OCI-LY3 (cell line): ENCODE results near the gene DUSP2.

Experiments used
- EZH2phosphoT487 ChIP-seq: fragments of 200-600 bp; shearing (Covaris generic); IDR thresholded peaks from 2 replicates; pipeline ENCODE4 v1.6.1; 2018; ENCODE audit warnings: antibody characterized with exemption, mixed run types, low read depth
- TF ChIP-seq, protein P1 (sequence below): fragments of 200-600, 300-600 bp; sonication (generic); IDR thresholded peaks from 2 replicates; pipeline ENCODE4 v1.5.1; 2014; ENCODE audit warnings: antibody characterized with exemption, low read length, low read depth

DNA sequence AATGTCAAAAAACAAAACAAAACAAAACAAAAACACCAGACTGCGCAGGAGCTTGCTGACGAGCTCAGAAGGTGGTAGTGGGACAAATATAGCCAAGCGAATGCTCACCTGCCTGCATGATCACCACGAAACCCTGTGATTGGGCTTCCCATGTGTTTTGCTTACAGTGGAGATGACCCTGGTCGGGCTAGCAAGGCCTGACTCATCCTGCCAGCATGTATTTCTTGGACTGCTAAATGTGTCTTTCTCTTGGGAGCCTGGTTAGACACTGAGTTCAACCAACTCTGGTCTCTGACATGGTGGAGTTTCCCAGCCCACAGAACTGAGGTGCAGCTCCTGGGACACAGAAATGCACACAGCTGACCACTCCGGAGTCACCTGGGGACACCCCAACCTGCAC, 30.7 kb upstream of the DUSP2 start:
- TF ChIP-seq, protein P1, sequence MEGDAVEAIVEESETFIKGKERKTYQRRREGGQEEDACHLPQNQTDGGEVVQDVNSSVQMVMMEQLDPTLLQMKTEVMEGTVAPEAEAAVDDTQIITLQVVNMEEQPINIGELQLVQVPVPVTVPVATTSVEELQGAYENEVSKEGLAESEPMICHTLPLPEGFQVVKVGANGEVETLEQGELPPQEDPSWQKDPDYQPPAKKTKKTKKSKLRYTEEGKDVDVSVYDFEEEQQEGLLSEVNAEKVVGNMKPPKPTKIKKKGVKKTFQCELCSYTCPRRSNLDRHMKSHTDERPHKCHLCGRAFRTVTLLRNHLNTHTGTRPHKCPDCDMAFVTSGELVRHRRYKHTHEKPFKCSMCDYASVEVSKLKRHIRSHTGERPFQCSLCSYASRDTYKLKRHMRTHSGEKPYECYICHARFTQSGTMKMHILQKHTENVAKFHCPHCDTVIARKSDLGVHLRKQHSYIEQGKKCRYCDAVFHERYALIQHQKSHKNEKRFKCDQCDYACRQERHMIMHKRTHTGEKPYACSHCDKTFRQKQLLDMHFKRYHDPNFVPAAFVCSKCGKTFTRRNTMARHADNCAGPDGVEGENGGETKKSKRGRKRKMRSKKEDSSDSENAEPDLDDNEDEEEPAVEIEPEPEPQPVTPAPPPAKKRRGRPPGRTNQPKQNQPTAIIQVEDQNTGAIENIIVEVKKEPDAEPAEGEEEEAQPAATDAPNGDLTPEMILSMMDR: no peak
- TF ChIP-seq EZH2phosphoT487: no peak
